CD4-positive, alpha-beta T cell treated with Interleukin-4 for 4 hours (primary cell): Measurements from ENCODE around the gene NUDT14.

Experiments
- DNase-seq: peaks from one replicate; pipeline ENCODE4 v3.0.0-alpha.2; 2020

The NUDT14 gene

DNA sequence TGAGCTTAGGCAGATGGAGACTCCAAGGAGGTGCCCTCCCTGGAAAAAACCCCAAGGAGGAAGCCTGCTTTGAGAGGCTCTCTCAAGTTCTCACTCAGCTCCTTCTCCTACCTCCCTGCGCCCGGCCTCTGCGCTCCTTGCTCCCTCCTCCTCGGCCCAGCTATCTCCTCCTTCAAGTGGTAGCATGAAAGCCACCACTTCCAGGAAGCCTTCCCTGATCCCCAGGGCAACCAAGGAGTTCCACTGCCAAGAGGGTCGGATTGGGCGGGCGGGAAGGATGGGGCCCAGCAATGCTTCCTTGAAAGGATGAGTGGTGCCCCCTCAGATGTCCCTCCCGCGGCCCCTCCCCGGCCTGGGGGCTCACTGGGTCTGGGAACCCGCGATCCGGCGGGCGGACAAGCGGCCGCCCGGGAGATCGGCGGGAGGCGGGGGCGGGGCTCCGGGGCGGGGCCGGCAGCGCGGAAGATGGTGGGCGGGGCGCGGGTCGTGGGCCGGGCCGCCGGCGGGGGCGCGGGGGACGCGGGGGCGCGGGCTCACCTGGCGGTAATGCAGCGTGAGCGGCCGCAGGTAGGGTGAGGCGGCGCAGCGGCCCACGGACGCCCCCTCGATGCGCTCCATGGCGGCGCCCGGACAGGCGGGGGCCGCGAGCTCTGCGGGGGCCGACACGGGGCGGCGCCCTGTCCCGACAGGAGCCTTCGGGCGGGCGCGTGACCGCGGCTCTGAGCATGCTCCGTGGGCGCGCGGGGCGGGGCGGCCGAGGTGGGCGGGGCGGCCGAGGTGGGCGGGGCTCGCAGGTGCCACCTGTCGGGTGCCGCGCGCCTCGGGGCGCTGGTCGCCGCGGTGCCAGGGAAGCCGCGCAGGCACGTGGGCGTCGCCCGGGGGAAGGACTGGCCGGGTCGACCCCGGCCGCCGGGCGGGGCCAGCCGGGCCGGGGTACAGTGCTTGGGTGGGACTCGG, at the start of gene NUDT14:
Gene NUDT14 (minus strand): TSS at position 721 of the 957 bp plus-strand sequence. CDS start 103 bp downstream, at position 618.
- DNase-seq = peak; percentile 86

DNA sequence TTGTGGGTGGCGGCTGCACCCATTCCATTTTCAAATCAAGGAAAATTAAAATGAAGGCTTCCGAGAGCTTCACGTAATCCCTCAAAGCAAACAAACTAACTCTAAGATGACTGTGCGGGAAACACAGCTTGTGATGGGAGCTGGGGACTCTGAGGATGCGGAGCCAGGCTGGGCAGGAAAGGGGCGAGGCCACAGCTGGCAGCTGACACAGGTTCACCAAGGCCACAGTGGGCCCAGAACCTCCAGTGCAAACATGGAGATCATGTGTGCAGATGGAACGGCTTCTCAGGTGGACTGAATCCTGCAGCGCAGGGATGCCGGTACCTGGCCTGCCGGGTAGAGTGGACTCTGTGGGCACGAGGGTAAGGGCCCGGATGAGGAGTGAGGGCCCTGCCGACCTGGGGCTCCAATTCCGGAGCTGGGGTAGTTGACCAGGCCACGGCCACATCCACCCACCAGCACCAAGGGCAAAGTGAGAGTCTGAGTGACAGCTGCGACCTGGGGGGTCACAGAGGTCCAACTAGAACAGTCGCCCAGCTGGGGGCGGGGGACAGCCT, 48.1 kb upstream of the NUDT14 start:
- DNase-seq = no peak

DNA sequence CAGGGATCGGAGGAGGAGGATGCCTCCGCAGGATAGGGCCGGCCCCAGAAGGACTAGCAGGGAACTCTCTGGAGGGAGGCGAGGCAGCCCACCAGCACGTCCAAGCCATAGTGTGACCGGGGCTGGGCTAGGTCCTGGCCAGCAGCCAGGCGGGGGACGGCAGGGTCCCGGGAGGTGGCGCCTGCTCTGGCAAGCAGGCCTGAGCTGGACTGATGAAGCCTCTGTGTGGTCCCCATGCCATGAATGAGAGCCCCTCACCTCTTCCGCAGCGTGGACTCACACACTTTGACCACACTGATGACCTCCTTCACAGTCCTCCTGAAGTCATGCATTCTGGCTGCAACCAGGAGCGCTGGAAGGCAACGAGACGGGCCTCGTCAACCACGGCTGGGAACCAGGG, 47.5 kb upstream of the NUDT14 start:
- no peak for DNase-seq

DNA sequence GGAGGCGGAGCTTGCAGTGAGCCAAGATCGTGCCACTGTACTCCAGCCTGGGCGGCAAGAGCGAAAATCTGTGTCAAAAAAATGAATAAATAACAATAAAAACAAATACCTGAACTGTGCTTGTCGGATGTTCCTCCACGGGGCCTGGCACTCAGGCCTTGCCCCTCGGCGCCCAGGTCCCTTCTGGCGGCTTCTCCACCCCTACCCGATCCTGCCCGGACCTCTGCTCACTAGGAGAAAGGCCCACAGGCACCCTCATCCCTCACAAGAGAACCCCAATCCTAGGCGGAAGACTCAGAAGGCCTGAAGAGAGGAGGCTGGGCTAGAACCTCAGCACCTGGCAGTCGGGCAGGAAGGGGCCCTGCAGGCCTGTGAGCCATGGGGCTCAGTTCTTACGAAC, 46.2 kb upstream of the NUDT14 start:
- DNase-seq = no peak

DNA sequence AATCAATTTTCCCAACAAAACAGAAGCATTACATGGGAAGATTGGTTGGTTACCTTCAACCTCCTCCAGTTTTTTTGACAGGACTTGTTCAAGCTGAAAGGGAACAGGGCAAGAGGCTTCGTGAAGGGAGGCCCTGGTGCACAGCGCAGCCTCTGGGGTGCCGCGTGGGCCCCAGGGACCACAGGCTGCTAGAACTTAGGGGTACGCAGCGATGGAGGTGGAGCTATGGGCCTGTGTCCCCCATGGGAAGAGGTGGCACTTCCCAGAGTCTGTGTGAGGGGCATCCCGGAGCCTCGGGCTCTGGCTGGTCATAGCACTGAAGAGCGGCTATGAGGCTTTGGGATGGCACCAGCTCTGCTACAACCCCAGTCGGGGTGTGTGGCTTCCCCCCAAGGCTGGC, 45.1 kb upstream of the NUDT14 start:
- DNase-seq = no peak

DNA sequence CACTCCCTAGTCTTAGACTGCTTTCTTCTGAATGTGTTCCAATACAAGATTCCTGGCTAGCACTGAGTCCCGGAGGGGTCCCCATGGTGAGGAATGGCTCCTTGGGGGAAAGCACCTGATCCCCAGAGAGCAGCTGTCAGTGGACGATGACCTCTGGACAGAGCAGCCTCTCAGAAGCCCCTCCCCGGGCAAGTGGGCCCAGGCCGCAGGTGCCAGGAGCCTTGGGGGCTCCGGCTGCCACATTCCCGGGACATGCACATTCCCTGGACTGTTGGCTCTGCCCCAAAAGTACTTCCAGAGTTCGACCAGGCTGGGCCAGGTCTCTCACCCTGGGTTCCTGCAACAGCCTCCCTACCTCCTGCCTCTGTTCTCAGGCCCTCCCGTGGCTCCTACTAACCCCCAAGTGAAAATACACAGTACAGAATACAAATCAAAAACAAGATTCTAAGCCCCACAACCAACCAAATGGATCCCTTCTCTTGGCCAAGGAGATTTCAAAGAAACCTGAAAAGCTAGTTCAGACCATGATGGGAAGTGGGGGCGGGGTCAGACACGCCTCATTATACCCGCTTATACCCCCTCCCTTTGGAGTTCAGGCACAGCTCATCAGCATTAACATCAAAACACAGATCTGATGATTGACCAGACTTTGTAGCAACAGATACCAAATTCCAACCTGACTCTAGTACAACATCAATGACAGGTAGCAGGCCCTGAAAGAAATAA, 43.9 kb upstream of the NUDT14 start:
- DNase-seq = no peak

DNA sequence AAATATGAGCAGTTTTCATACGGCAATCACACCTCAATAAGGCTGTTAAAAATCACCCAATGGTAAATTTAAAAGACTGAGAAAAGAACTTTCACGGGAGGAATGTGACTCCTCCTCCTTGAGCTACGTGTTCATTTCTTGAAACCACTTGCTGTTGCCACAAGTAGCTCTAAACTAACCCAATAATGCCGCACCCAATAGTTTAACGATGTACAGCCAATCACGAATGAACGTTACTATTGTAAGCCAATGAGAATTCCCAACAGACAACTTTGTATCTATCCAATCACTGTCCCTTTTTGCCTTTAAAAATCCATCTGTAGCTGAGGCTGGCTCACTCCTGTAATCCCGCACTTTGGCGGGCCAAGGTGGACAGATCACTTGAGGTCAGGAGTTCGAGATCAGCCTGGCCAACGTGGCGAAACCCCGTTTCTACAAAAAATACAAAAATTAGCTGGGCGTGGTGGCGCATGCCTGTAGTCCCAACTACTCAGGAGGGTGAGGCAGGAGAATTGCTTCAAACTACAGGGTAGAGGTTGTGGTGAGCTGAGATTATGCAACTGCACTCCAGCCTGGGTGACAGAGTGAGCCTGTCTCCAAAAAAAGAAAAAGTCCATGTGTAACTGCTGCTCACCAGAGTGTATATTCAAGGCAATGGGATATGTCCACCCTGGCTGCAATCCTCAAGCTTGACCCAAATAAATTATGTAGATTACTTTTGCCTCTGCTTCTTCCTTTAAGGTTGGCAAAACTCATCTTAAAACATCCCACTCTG, 42.8 kb upstream of the NUDT14 start:
- DNase-seq = no peak

DNA sequence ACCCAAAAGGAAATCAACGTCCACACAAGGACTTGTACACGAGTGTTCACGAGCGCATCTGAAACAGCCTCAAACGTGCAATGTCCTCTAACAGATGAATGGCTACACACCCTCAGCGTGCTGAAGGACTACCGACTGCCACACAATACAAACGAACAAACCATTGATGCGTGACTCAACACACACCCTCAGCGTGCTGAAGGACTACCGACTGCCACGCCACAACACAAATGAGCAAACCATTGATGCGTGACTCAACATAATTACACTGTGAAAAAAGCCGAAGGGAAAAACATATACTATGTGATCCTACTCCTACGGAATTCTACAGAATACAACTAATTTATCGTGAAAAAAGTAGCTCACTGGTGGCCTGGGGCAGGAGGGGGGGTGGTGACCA, 42.1 kb upstream of the NUDT14 start:
- DNase-seq = no peak

DNA sequence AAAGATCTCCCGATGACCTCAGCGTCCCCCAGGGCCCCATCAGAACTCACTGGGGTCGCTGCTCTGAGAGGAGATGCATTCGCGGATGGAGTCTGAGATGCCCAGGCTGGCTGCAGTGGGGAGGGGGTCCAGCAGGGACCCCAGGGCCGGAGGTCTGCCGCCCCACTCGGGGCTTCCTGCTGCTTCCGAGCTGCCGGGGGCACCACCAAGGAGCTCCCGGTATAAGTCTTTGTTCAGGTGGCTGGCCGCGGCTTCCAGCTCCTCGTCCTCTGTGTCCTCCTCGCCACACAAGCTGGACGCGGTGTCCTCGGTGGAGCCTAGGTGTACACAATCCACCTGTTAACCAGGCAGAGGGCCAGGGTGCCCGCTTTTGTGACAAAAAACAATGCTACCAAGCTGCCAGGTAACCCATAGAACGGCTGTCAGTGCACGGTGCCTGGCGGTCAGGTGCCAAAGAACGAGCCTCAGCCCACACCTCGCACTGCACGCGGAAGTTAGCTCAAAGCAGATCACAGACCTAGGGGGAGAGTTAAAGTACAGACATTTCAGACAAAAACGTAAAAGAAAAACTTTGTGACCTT, 40.6 kb upstream of the NUDT14 start:
- no peak for DNase-seq

DNA sequence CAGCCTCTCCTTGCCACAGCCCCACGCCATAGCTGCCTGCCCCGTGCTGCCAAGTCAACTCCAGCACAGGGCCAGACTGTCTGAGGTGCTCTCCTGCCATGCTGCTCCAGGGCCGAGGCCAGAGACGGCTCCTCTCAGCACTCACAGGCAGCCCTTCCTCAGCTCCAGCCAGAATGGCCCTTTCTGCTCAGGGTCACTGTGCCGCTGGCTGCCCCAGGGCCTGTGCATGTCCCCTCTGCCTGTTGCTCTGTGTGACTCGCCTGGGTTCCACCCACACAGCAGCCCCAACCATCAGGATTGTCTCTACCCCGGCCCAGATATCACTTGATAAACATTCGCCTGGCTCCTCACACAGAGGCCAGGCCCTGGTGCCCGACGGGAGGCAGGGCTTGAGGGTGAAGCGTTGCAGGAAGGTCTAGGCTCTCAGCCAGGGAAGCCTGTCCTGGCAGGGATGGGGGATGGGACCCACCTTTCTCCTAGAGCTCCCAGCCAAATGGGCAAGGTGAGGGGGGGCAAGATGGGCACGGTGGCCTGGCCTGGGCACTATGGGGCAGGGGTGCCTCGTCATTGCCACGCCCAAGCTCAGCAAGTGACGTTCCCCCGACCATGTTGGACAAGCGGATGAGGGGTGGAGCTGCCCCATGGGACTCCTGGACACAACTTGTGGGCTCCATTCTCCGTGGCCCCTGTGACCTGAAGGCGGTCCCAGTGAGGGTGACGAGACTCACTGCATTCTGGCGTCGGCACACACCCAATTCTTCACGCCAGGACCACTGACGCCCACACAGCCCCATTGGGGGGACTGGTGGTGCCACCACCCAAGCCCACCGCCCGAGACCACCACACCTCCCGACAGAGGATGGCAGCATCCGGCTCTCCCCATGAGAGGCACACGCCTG, 39.8 kb upstream of the NUDT14 start:
- DNase-seq = no peak

DNA sequence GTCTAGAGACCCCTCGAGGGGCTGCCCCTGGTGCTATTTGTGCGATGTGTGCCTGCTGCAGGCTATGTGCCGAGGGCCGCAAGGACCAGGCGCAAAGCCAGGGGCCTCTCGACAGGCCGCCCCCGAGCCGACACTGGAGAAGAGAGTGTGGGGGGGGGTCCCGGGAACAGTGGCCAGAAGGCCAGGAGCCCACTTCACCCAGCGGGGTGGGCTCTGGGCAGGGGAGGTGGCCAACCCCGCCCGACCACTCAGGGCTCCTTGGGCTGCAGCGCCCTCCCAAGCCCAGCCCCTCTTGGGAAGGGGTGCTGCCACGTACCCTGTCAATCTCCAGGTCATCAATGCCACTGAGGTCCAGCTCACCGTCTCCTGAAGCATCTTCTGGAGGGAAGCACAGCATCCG, 38.6 kb upstream of the NUDT14 start:
- DNase-seq = no peak

DNA sequence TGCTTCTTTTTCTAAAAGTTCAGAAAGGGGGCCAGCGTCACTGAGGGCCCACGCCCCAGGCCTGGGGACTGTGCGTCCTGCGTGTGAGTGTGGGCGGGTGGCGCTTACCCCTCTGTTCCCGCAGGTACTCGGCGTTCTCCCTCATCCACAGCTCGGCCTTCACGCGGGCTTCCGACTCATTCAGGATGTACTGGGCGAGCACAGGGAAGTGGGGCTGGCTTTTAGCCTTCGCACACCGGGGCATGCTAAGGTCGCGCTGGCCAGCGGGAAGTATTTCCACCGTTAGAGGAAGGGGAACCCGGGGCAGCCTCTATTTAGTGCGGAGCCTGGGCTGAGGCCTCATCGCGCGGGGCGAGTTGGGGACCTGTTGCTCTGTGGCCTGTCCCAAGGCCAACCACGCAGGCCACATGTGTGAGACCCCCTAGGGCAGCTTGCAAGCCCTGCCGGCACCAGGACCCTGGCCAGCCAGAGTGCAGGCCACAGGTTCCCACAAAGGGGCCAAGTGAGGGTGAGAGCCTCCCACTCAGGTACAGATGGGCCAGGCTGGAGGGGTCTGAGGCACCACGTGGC, 38.0 kb upstream of the NUDT14 start:
- DNase-seq = no peak

DNA sequence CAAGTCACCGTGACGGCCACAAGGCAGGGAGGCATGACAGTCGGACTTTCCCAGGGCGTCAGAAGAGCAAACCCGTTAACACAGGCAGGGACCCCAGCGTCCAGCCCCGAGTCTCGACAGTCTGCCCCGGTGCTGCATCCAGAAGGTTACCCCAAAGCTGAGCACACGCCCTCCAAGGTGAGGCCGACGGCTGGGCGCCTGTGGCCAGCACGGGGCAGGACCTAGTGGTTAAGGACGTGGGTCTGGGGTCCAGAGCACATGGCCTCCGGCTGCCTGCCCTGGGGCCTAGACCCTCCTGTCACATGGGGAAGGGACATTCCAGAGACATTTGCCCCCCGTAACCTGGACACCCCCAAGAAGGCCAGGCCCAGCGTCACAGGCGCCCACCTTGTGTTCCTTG, 37.5 kb upstream of the NUDT14 start:
- no peak for DNase-seq

DNA sequence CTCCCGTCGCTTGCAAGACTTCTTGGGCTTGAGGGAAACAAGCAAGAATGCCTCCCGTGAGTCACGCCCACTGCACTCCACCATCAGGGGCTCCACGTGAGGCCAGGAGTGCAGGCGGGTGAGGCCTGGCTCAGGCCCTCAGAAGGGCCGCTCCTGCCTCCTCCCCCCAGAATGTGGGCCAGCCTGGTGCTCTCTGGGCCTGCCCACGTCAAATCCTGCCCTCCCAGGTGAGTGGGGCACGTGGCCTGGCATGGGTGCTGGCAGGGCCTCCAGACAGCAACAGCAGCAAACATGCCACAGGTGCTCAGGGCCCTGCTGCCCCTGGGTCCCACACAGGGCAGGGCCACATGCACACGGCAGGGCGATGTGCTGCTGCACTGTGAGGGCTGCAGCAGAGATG, 36.7 kb upstream of the NUDT14 start:
- DNase-seq = no peak

DNA sequence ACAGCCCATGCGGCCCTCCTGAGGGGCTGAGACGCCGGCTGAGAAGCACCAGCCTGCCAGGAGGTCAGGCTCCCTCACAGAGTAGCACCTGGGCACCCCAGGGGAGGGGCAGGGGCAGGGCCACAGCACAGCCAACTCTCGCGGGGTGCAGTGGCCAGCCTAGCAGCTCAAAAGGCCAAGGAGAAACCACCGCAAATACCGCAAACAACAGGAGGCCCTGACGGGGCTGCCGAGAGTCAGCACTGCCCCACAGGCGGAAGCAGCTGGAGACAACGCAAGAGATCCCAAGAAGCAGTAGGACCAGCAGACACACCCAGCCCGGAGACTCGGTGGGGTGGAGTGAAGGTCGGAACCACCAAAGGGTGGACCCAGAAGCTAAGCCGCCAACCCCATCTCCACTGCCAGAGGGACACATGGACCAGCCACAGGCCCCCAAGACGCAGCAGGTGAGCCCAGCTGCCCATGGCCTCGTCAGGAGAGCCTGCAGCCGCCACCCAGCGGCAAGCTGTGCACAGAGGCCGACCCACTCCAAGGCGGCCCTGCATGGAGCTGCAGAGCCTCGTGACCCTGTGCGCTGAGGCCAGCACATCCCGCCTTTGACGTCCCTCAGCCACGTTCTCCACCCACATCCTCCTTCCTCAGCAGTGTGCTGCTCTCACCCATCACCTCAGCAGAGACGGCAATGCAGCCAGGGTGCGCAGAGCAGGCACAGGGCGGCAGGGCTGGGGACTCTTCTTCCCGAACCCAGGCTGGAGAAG, 35.6 kb upstream of the NUDT14 start:
- DNase-seq = no peak

DNA sequence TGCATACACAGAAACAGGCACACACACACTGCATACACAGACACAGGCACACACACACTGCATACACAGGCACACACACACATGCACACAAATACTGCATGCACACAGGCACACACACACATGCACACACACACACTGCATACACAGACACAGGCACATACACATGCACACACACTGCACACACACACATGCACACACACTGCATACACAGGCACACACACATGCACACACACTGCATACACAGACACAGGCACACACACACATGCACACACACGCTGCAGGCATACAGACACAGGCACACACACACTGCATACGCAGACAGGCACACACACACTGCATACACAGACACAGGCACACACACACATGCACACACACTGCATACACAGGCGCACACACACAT, 34.5 kb upstream of the NUDT14 start:
- no peak for DNase-seq

DNA sequence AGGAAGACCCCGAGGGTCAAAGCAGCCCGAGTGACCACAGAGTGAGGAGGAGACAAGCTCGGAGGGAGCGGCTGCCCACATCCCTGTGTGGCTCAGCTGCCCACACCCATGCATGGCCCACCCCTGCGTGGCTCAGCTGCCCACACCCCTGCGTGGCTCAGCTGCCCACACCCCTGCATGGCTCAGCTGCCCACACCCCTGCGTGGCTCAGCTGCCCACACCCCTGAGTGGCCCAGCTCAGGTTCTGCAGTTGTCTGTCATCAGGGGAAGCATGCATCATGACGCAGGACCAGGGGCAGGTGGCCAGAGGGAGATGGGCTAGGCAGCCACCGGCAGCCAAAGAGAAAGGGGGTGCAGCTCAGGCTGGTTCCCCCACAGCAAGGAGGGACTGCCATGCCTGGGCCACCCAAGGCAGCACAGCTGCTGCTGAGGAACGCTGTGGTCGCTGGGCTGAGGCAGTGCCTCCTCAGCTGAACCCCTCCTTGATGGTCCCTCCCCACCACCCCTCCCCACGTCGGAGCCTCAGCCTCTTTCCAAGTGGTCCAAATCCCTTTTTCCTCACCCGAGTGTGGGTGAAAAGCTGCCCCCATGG, 33.3 kb upstream of the NUDT14 start:
- no peak for DNase-seq

DNA sequence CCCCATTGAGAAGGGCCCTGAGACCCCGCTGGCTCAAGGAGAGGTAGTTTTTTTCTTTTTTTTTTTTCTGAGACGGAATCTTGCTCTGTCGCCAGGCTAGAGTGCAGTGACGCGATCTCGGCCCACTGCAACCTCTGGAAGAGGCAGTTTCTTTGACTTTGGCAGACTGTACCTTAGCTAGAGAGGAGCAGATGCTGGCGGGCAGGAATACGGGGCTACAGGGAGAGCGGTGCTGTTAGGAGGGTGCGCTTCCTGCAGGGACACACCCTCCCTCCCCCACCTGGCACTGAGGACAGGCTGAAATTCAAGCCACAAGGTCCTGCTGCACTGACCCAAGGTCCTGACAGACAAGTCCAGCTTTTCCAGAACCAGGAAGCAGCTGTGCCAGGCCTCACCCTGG, 32.2 kb upstream of the NUDT14 start:
- DNase-seq = no peak

DNA sequence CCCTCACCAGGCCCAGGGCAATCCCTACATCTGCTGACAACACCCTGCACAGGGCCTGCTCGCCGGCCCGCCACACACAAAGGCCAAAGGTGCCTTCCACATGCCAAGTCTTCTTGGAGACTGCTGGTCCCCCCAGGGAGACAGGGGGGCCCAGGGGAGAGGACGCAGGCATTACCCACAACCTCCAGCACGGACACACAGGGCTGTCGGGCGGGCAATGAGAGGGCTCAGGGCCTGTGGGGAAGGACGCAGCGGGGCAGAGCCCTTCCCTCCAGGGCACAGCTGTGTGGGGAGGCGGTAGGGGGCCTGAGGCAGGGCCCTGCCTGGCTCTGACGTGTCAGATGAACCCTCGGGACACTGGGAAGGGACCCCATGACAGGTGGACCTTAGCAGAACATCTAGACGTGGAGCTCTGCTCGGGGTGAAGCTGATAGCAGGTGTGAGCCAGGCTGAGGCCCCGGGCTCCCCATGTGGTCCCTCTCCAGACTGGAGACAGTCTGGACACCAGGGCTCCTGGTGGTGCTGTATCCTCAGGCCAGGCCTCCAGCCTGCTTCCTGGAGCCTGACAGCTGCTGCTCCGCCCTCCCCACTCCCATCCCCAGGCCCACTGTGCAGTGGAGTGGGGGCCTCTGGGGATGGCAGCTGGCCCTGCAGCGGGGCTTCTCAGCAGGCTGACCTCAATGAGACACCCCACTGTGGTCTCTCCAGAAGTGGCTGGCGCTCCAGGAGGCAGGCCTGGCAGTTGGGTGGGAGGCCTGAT, 31.6 kb upstream of the NUDT14 start:
- DNase-seq = no peak
